NCI-H2171 treated with DMSO at 0.1 percent for 48 hours (cell line): ENCODE data around the gene BRINP2.
"Not testable (repeated sequence)": the region's sequence is repeated elsewhere in the genome, so short reads cannot be mapped to it uniquely, and the experiment has no call there.

Source experiments
- DNase-seq: peaks from one replicate; lab custom pipeline; 2025; lab: John Stamatoyannopoulos, UW

BRINP2 gene

GRCh38 chr1:177311586-177311985 is 140.8 kb downstream of the BRINP2 start:
- no peak for DNase-seq

- DNase-seq = no peak
These were observed 144.5 kb downstream of the BRINP2 start for GRCh38 chr1:177315261-177315660.

- no peak for DNase-seq
These were observed 145.0 kb downstream of the BRINP2 start for GRCh38 chr1:177315761-177316160.

- DNase-seq = not testable (repeated sequence)
These were observed 150.7 kb downstream of the BRINP2 start for GRCh38 chr1:177321434-177321833.

DNA sequence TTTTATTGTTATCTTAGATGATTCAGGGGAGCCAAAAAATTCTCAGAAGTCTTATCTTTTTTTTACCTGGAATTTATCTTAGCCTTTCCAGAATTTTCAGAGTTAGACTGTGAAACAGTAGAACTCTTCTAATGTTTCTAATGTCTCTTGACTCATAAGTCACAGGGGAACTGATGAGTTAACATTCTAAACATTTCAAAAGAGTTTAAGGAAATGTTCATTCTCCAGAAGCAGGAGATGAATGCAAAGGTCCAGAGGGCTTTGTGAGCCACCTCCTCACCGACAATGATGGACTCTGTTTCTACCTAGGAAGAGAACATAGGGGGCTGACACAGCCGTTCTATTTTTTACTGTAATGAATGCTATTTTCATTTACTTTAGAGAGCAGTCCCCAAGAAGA is 157.5 kb downstream of the BRINP2 start:
- DNase-seq = no peak

DNA sequence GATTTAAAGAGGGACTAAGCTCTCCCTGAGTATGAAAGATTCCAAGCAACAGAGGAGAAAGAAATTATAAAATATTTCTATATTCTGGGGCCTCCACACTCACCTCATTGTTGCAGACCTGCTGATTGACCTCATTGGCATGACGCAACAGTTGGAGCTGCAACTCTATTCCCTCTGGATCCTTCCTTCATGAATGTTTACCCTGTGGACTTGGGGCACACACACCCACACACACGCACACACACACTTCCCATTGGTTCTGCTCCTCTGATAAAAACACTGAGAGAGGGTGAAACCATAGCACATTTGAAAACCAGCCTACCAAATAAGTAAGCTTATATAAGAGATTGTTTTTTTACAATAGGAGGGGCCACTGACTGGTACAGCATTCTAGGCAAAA is 159.1 kb downstream of the BRINP2 start:
- DNase-seq = no peak
